Caco-2 (cell line): ENCODE measurements around the gene SBF1. TPM values are rescaled to one million over a fixed set of nuclear protein-coding genes. Genes with fewer than 3 reads are reported as not detected.
A peak's percentile ranks its signal among the peaks of the same experiment; 100 is the strongest.
"Not testable (repeated sequence)": the region's sequence is repeated elsewhere in the genome, so short reads cannot be mapped to it uniquely, and the experiment has no call there.

Experiments
- BruUV-seq: library from RNA; stranded (reverse); fragments of 400-500 nt; replicated peaks from 2 replicates; lab custom pipeline; 2021; lab: Mats Ljungman, UMichigan
- CTCF ChIA-PET: fragments of 300-600 bp; sonication (Branson Sonifier 250); formaldehyde crosslinking; loops from one replicate; lab custom pipeline; 2022; ENCODE audit warnings: antibody characterized with exemption; lab: Charles Lee
- POLR2A ChIA-PET: fragments of 300-600 bp; sonication (Branson Sonifier 250); formaldehyde crosslinking; loops from one replicate; lab custom pipeline; 2022; ENCODE audit warnings: antibody characterized with exemption; lab: Charles Lee
- DNase-seq, 2 experiments: peaks; one replicate each; pipeline versions ENCODE4 v3.0.0 to v3.0.0-alpha.2; 2020 to 2022
- H3K27me3 ChIP-seq: replicated peaks from 2 replicates; pipeline ENCODE4 v1.6.0; 2011; ENCODE audit warnings: low read length; ENCODE audit not compliant: control insufficient read depth, insufficient read depth
- H3K36me3 ChIP-seq: 2 replicates; pipeline ENCODE4 v1.5.1; 2011; ENCODE audit warnings: low read length; ENCODE audit not compliant: control insufficient read depth, insufficient read depth
- H3K4me1 ChIP-seq: fragments of 250-450 bp; sonication (Bioruptor Pico); 2 replicates; pipeline ENCODE4 v1.5.1; 2020; ENCODE audit warnings: mild to moderate bottlenecking
- H3K4me3 ChIP-seq: 2 replicates; pipeline ENCODE4 v1.5.1; 2011; ENCODE audit warnings: low read depth, mild to moderate bottlenecking, control low read depth, low read length
- H3K9me3 ChIP-seq: fragments of 250-450 bp; sonication (Bioruptor Pico); 2 replicates; pipeline ENCODE4 v1.5.1; 2020; ENCODE audit warnings: mild to moderate bottlenecking, moderate library complexity
- H3K27ac Mint-ChIP-seq: one replicate; pipeline ENCODE4 v1.8.0; 2022; ENCODE audit warnings: mixed read lengths; ENCODE audit not compliant: unreplicated experiment
- H3K27me3 Mint-ChIP-seq: one replicate; pipeline ENCODE4 v1.8.0; 2022; ENCODE audit warnings: mixed read lengths; ENCODE audit not compliant: insufficient read depth, unreplicated experiment
- H3K36me3 Mint-ChIP-seq: one replicate; pipeline ENCODE4 v1.8.0; 2022; ENCODE audit warnings: mild to moderate bottlenecking, mixed read lengths; ENCODE audit not compliant: insufficient read depth, unreplicated experiment
- H3K4me1 Mint-ChIP-seq: one replicate; pipeline ENCODE4 v1.8.0; 2022; ENCODE audit warnings: low read depth, mixed read lengths; ENCODE audit not compliant: unreplicated experiment
- H3K4me3 Mint-ChIP-seq: one replicate; pipeline ENCODE4 v1.8.0; 2022; ENCODE audit warnings: mild to moderate bottlenecking, moderate library complexity, mixed read lengths; ENCODE audit not compliant: unreplicated experiment
- H3K9me3 Mint-ChIP-seq: one replicate; pipeline ENCODE4 v1.8.0; 2022; ENCODE audit warnings: mixed read lengths; ENCODE audit not compliant: unreplicated experiment
- CTCF ChIP-seq, 2 experiments: fragments of 200-600 bp in 1 of 2; IDR thresholded peaks; 1 replicate in 1 of 2; 2 replicates in 1 of 2; pipeline versions ENCODE4 v1.5.1 to v1.8.0; 2011 to 2022; ENCODE audit warnings: antibody characterized with exemption in 1 of 2, control low read depth in 1 of 2, inconsistent platforms in 1 of 2, low read depth in 1 of 2, low read length in 1 of 2, mild to moderate bottlenecking in 1 of 2, moderate library complexity in 1 of 2; ENCODE audit not compliant: insufficient read depth in 1 of 2, severe bottlenecking in 1 of 2, unreplicated experiment in 1 of 2
- intact Hi-C: fragments of 100-400 bp; cut with micrococcal nuclease; formaldehyde crosslinking; loops from one replicate; pipeline ENCODE4 v1.10.0; 2022; ENCODE audit not compliant: unreplicated experiment
- total RNA-seq: library from RNA; stranded (reverse); gene quantifications from 2 replicates; pipeline ENCODE4 v1.2.3, GENCODE V29; 2022

Gene SBF1
- total RNA-seq, 1 experiment from 2014 or later = 82.8 TPM

GRCh38 chr22:50399751-50400331 is 75.0 kb downstream of the SBF1 start:
- BruUV-seq = no TSS peak
- peaks cover 64% of the 10 kb centered on the region for H3K36me3 Mint-ChIP-seq
- H3K9me3 ChIP-seq = no peaks in the 10 kb centered on the region
- no peak overlapping the region for H3K27ac Mint-ChIP-seq
- H3K4me1 Mint-ChIP-seq = peaks cover 18% of the 10 kb centered on the region
- H3K27me3 Mint-ChIP-seq = no peaks in the 10 kb centered on the region
- H3K36me3 ChIP-seq = peaks cover 7% of the 10 kb centered on the region
- no peak overlapping the region for H3K4me3 ChIP-seq
- H3K4me3 Mint-ChIP-seq = no peak overlapping the region
- intact Hi-C loops = loop anchor here (10.0 kb wide), 1 partner anchor 105 kb away; the partner anchor contains the start of genes LMF2 and NCAPH2
- TF ChIP-seq CTCF (IDR thresholded peaks at IDR 0.05; ENCODE audit: insufficient read depth in 1 of 2, low read depth in 1 of 2, low read length in 1 of 2, severe bottlenecking in 1 of 2, unreplicated experiment in 1 of 2) = peak; percentile 26 to 62
- CTCF ChIA-PET = interaction anchor here (0.6 to 1.9 kb wide), 5 partner anchors 12 to 108 kb away, joined by 3 to 8 read pairs (median 4); partner anchors contain the start of gene NCAPH2
- peak; percentile 53 to 62 for DNase-seq
- no peaks in the 10 kb centered on the region for H3K9me3 Mint-ChIP-seq
- H3K4me1 ChIP-seq = peaks cover 24% of the 10 kb centered on the region
- H3K27me3 ChIP-seq = no peaks in the 10 kb centered on the region
- POLR2A ChIA-PET = interaction anchor here (0.6 kb wide), 1 partner anchor 31 kb away, joined by 3 read pairs; no protein-coding TSS in a partner anchor

- Mint-ChIP-seq H3K4me3 (no peak overlapping the region), H3K27me3 (no peaks in the 10 kb centered on the region), H3K4me1 (peaks cover 19% of the 10 kb centered on the region), H3K27ac (no peak overlapping the region), H3K9me3 (no peaks in the 10 kb centered on the region), H3K36me3 (peaks cover 68% of the 10 kb centered on the region)
- DNase-seq = no peak
- ChIA-PET POLR2A (no interaction called here), CTCF (interaction anchor here (0.6 to 1.9 kb wide), 5 partner anchors 11 to 99 kb away, joined by 3 to 8 read pairs (median 4); no protein-coding TSS in a partner anchor)
- H3K4me1 ChIP-seq = peaks cover 24% of the 10 kb centered on the region
- peaks cover 7% of the 10 kb centered on the region for H3K36me3 ChIP-seq
- intact Hi-C loops = loop anchor here (10.0 kb wide), 1 partner anchor 106 kb away; the partner anchor contains the start of genes LMF2 and NCAPH2
- TF ChIP-seq CTCF (IDR thresholded peaks at IDR 0.05; ENCODE audit: insufficient read depth in 1 of 2, low read depth in 1 of 2, low read length in 1 of 2, severe bottlenecking in 1 of 2, unreplicated experiment in 1 of 2) = no peak
- no peak overlapping the region for H3K4me3 ChIP-seq
- BruUV-seq = no TSS peak
- H3K27me3 ChIP-seq = no peaks in the 10 kb centered on the region
- no peaks in the 10 kb centered on the region for H3K9me3 ChIP-seq
Observed at GRCh38 chr22:50398831-50399648, 75.8 kb downstream of the SBF1 start.

GRCh38 chr22:50397371-50398060 is 77.3 kb downstream of the SBF1 start:
- peak overlapping the region; percentile 62 for H3K27ac Mint-ChIP-seq
- POLR2A ChIA-PET = interaction anchor here (1.0 kb wide), 1 partner anchor 10 kb away, joined by 3 read pairs; no protein-coding TSS in a partner anchor
- not testable (repeated sequence) for H3K4me3 ChIP-seq

More at GRCh38 chr22:50397371-50398060, 77.3 kb downstream of the SBF1 start:
- CTCF ChIA-PET = interaction anchor here (1.0 kb wide), 1 partner anchor 55 kb away, joined by 4 read pairs; no protein-coding TSS in a partner anchor
- H3K27me3 ChIP-seq, H3K36me3 ChIP-seq, H3K27me3 Mint-ChIP-seq, H3K9me3 ChIP-seq, BruUV-seq, H3K9me3 Mint-ChIP-seq: not testable (repeated sequence)
- intact Hi-C loops = loop anchor here (1.0 to 10.0 kb wide), 2 partner anchors 10 to 107 kb away; partner anchors contain the start of genes LMF2 and NCAPH2
- peaks cover 19% of the 10 kb centered on the region for H3K4me1 Mint-ChIP-seq
- H3K4me3 Mint-ChIP-seq = peak overlapping the region; percentile 54
- H3K4me1 ChIP-seq = peaks cover 24% of the 10 kb centered on the region
- DNase-seq = peak in 1 of 2 experiments; percentile 15
- H3K36me3 Mint-ChIP-seq = peaks cover 66% of the 10 kb centered on the region
